ENCODE data around the gene ILKAP.
"Not testable (repeated sequence)": the region's sequence is repeated elsewhere in the genome, so short reads cannot be mapped to it uniquely, and the experiment has no call there.

Gene ILKAP

DNA sequence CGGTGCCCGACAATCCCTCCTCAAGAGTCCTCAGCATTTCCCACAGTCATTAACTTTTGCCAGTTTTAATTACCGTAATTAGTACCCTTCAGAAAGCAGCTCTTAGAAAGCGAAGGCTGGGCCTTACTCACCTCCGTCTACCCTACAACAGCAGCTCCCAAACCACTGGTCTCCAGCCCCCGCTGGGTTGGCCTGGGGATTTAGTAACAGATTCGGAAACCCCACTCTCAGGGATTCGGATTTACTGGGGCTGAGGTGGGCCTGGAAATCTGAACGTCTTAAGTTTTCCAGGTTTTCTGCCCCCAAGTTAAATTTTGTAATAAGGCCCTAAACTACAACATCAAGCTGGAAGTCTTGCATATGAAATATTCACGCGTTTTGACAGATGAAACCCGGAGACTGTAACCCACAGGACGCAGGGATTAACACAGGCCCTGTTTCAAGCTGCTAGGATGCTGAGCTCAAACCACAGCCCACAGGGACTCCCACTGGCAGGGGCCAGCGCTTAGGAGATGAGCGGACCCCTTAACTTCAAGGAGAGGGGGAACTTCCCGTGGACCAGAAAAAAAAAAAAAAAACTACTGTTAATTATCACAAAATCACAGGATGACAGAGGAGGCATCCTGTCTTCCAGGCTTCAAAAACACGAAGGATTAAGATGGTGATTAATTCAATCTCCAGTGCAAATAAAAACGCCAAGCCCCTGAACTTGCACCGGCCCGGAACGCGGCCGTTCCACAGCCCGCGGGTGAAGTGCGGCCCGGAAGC, 985 bp downstream of the ILKAP start:
- DNase-seq (ENCODE audit: low read depth in 2 of 3, low spot score in 2 of 3), result no peak

- no peak for DNase-seq (ENCODE audit: low read depth in 2 of 3, low spot score in 2 of 3)
Observed at GRCh38 chr2:238190445-238190844, 13.1 kb downstream of the ILKAP start.

GRCh38 chr2:238187618-238188548, 15.6 kb downstream of the ILKAP start:
- no peak for DNase-seq (ENCODE audit: low read depth in 2 of 3, low spot score in 2 of 3)

DNA sequence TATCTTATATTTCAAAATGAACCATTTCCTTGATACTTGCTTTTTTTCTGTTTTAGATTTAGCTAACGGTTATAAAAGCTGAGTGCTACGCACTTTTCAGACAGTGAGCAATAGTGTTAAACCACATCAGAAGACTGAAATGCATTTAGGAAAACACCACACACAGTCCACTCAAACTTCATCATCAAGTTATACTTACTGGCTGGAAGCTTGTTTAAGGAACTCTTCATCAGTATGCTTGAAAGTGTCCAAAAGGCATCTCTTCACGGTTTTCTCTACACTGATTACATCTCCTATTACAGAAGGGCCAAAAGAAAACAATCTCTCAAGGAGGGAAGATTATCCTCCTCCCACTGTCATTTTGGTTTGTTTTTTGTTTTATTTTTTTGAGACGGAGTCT, 19.7 kb downstream of the ILKAP start:
- DNase-seq (ENCODE audit: low read depth in 2 of 3, low spot score in 2 of 3), result no peak

- DNase-seq (ENCODE audit: low read depth in 2 of 3, low spot score in 2 of 3), result no peak
Observed at GRCh38 chr2:238182362-238182761, 21.1 kb downstream of the ILKAP start.

DNA sequence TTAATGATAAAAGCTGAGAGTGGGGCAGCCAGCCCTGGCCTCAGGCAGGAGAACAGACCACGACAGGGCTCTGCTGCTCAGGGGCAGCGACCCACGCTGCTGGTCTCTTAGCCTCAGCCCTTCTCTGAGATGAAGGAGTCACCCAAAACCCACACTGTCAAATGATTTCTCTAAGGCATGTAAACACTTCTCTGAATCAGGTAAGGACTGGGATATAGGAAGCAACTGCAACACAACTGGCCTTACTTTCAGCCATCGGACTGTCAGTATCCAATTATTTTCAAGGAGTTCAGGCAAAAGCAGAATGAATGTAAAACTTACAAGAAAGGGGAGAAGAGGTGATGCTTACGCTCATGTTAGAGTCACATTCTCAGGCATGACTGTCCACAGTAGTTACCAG, 22.9 kb downstream of the ILKAP start:
- no peak for DNase-seq (ENCODE audit: low read depth in 2 of 3, low spot score in 2 of 3)

DNA sequence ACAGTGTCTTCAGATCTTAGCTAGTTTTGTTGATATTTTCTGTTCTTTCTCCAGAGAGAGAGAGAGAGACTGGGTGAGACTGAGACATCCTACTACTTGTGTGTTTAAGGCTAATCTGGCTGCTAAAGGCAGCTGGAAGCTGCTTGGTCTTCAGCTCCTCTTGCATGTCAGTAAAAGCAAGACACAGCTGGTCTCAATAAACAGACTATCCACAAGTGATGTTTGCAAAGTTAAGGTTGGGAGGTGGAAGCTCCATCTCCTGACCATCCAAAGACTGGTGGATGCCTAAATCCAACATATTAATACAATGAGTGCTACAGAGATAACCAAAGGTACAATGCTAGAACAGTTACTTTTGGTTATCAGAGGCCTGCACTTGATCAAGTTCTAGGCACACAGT, 26.9 kb downstream of the ILKAP start:
- DNase-seq (ENCODE audit: low read depth in 2 of 3, low spot score in 2 of 3), result no peak

GRCh38 chr2:238174701-238175100, 28.8 kb downstream of the ILKAP start:
- DNase-seq (ENCODE audit: low read depth in 2 of 3, low spot score in 2 of 3), result no peak

DNA sequence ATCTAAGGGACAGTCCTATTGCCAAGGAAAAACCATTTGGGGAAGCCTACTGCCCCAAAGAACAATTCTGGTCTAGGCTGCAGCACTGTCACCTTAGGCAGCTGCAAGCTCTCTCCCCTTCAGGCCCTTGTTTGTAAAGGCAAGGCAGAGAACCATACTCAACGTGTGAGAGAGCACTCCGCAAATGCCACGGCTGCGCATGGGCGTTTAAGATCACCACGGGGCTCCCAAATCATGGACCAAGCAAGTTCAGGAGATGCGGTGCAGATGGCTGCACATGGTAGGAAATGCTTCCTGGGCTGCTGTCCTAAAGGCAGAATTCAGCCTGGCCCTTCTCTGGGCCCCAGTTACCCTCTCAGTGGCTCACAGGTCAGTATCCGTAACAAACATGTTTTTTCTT, 29.2 kb downstream of the ILKAP start:
- no peak for DNase-seq (ENCODE audit: low read depth in 2 of 3, low spot score in 2 of 3)

- DNase-seq (ENCODE audit: low read depth in 2 of 3, low spot score in 2 of 3), result no peak
Observed at GRCh38 chr2:238173692-238174091, 29.8 kb downstream of the ILKAP start.

DNA sequence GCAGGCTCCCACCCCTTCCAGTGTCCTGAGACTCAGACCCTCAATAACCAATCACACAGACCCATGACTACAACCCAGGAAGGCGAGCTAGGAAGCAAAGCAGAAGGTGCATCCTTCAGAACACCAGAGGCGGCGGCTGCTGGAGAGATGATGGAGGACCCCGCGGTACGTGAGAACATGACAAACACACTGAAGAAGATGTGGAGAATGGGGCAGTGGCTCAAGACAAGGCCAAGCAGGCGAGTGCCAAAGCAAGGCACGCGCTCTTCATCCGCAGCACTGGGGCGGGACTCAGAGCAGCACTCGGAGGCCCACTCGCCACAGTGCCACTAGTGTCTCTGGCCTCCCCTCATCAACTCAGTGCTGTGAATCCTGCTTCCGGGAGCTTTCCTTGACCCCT, 31.1 kb downstream of the ILKAP start:
- DNase-seq (ENCODE audit: low read depth in 2 of 3, low spot score in 2 of 3), result no peak

DNA sequence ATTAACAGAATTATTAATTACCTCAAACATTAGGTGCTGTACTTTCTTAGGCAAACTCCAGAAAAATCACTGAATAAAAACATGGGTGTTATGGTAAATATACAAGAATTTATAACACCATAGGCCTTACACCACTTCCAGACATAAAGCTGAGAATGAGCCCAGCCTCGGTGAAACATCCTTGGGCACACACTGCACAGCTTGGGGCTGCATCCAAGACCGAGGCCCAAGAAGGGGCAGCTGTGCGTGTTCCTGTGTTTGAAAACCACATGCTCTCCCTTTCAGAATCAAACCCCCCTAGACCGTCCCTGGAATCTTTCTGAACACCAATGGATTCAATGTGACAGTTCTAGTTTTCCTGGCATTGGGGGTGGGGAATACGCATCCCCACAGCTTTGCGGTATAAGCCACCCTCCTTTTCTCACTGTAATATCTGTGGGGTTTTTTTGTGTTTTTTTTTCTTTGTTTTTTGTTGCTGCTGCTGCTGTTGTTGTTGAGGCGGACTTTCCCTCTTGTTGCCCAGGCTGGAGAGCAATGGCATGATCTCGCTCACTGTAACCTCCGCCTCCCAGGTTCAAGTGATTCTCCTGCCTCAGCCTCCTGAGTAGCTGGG, 31.8 kb downstream of the ILKAP start:
- DNase-seq (ENCODE audit: low read depth in 2 of 3, low spot score in 2 of 3), result no peak

GRCh38 chr2:238171072-238171431, 32.4 kb downstream of the ILKAP start:
- not testable (repeated sequence) for DNase-seq (ENCODE audit: low read depth in 2 of 3, low spot score in 2 of 3)

DNA sequence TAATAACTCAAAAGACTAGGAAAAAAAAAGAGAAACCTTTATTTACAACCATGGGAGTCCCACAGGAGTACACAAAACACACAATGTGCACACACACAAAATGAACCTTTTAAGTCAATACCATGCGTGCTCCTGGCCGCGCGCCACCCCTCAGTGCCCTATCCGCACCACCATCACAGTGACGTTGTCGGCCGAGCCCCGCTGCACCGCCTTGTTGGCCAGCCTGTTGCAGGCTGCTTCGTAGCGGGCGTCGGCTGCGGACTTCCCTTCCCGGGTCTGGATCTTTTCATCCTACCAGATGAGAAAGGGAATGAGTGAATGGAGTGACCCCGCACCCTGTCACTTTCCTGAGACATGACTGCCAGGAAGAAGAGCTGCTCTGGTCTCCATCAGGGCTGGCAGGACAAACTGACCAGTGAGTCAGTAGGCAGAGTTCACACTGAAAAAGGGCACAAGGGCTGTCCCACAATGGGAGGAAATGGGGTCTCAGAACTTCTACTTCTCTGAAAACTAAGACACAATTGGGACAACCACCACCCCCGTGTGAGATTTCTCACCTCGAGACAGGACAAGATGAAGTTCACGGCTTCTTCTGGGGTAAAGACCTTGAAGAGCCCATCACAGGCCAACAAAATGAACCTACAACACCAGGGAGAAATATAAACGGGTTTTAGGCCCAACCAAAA, 33.0 kb downstream of the ILKAP start:
- DNase-seq (ENCODE audit: low read depth in 2 of 3, low spot score in 2 of 3), result no peak

GRCh38 chr2:238169708-238170251, 33.7 kb downstream of the ILKAP start:
- no peak for DNase-seq (ENCODE audit: low read depth in 2 of 3, low spot score in 2 of 3)

GRCh38 chr2:238169048-238169707, 34.3 kb downstream of the ILKAP start:
- no peak for DNase-seq (ENCODE audit: low read depth in 2 of 3, low spot score in 2 of 3)

DNA sequence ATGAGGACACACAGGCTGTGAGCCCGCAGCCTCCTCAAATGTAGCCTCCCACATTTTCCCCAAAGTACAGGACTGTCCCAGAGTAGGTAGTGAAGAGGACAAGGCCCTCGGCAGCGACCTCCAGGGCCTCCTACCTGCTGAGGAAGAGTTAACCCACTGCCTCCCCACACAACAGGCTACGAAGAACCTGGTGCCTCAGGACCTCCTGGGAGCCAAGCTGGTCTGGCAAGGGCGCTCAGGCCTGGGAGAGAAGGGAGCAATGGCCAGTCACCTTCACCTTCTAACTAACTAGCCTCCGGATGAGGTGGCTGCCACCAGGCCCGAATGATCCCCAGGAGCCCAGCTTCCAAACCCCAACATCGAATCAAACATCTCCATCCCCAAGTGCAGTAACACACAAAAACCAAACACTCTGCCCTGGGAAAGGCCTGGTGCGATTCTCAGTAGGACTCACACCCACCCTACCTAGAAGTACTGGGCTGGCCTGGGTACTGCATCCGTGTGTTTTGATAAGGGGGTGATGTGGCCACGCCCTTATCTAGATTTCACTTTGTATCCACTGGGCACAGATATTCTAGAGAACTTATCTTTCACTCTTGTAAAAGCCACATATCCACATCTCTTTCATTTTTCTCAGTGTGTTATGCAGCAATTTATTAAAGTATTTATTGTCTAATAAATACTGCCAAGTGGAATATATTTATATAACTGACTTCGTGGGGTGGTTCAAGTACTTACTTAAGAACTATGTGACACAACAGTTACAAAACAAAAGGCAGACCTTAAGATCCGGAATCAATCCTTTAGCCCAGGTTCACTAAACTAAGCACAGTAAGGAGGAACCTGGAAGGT, 35.1 kb downstream of the ILKAP start:
- DNase-seq (ENCODE audit: low read depth in 2 of 3, low spot score in 2 of 3), result no peak

DNA sequence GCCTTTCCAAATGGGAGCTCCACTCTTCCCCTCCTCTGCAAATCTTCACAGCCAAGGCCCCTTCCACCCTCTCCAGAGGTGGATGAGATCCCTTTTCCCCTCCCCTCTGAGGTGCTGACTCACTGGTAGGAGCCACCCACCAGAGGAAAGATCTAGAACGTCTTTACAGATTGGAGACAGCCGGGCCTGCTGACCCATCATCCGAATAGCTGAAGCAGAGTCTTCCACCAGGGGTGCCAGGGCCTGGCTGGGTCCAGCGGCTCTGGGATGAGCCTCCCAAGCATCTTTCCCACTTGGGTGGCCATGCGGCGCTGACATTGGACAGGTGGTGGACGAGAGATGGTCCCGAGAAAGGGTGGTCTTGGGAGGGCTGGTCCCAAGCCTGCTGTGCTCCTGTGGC, 35.7 kb downstream of the ILKAP start:
- DNase-seq (ENCODE audit: low read depth in 2 of 3, low spot score in 2 of 3), result no peak

DNA sequence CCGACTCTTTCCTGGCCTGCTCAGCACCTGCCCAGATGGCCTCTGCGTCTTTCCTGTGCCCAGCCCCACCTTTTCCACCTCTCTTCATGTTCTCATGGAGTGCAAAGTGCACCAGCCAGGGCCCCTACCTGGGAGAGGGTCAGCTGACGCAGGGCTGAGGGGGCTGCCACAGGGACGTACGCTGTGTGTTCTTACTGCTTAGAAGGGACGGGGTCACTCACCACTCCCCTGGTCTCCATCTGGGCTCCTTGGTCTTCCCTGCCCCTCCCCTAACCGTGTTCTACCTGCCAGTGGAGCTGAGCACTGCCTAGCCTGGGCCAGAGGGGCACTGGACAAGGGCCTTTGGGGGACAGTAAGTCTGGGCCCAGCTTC, 36.2 kb downstream of the ILKAP start:
- no peak for DNase-seq (ENCODE audit: low read depth in 2 of 3, low spot score in 2 of 3)
